GM08714 (cell line): ENCODE measurements around the gene NUDT17.

Experiments
- H3K4me3 ChIP-seq: fragments of 200-500 bp; sonication (Bioruptor generic); 2 replicates; pipeline ENCODE4 v1.5.1; 2014; ENCODE audit warnings: mild to moderate bottlenecking, low read length, inconsistent platforms
- ZNF274 ChIP-seq: IDR thresholded peaks from 2 replicates; pipeline ENCODE4 v1.6.1; 2012; ENCODE audit warnings: mild to moderate bottlenecking, low read depth, low read length

NUDT17 gene

DNA sequence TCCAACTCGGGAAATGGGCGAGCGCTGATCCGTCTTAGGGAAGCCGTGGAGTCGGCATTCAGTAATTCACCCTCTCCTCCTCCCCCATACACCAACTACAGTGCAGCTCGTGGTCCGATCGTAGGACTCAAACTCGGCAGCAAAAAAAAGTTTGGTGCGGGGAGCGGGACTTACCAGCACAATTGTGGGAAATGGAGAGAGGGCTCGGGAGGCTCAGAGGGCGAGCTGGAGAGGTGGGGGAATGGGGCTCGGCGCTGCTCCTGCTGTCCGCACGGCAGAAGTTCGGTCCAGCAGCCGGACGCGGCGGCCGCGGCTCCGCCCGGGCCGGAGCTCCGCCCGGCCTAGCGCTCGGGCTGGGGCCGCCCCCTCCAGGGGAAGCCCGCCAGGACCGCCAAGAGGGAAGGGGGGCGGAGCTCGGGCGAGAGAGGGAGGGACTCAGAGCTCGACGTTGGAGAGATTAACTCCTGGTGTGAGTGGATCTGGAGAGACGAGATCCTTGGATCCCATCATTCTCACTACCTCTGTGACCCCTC lies 14.1 kb downstream of the NUDT17 start:
- no peak for TF ChIP-seq ZNF274
- H3K4me3 ChIP-seq, result peak overlapping the region; percentile 80

DNA sequence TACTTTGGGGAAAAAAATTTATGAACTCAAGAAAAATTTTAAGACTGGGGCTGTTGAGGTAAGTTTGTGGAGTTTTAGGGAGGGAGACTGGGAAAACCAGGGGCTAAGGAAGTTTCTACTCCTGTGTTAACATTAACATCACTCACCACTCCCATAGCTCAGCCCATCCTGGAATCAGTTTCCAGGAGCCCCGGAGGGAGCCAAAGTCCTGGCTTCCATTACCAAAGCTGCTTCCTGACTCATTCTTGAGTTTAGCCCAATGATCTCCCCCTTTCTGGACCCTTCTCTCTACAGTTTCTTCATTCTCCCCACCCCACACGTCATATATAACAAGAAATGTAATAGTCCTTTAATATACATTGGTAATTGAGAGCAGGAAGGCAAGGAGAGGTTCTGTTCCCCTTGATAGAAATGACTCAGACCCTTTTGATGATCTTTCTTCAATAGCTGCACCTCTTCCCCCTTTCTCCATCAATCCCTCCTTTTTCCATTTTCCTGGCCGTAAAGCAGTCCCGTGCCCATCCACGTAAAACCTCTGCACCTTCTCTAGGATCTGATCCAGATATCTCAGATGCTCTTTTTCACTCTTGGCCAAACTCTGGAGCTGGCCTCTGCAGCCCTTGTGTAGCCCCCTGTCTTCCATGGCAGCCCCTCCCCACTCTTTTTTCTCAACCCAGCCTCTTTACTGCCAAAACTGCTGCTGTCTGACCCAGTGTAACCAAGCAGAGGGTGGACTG lies 18.0 kb downstream of the NUDT17 start:
- H3K4me3 ChIP-seq, result no peak overlapping the region
- no peak for TF ChIP-seq ZNF274

DNA sequence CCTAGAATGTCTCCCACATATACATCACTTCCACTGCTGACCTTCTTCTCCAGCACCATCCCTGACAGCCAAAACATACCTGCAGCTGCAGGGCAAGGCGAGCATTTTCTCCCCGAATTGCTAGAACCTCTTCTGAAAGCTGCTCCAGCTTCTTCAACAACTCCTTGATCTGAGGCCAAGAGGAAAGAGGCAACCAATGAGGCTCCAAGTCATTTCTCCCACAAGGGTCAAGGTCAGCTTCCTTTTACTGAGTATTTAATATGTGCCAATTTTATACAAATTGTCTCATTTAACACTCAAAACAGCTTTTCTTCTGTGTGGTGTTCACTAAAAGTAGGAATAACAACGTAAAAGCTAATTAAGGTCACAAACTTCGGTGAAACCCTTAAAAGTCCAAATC lies 22.8 kb downstream of the NUDT17 start:
- no peak overlapping the region for H3K4me3 ChIP-seq
- TF ChIP-seq ZNF274, result no peak

DNA sequence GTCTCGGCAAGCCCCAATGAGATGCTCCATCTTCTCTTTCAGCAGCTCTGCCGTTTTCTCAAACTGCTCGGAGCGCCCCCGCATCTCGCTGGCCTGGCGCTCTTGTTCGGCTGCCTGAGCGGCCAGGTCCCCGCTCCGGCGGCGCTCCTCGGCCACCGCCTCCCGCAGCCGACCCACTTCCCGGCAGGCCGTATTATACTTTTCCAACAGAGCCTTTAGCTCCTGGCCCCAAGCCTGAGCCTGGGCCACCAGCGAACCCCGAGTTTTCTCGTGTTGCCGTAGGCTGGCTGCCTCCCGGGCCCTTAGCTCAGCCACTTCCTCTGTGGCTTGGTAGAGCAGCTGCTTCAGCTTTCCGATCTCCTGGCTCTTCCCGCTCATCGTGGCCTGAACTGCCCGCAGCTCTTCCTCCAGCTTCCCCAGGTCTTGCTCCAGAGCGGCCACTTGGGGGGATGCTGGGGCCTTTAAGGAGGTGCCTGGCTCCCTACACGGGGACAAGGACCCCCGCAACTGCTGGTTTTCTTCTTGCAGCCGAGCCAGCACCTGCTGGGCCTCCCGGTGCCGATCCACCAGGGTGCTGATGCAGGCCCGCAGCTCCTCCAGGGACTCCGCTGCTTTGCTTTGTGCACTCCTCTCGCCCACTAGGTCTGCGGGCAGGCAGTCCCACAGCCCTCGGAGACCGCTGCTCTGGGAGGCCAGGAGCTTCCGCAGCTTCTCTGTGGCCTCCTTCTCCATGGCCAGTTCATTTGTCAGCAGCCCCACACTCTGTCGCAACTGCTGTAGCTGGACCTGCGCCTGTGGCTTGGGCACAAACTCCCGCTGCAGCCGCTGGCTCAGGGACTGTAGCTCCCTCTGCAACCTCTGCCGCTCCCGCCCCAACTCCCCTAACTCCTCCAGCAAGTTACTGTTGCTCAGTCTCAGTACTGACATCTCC lies 26.8 kb downstream of the NUDT17 start:
- no peak for TF ChIP-seq ZNF274
- H3K4me3 ChIP-seq, result no peak overlapping the region; the same call in 1 of the 2 replicates

DNA sequence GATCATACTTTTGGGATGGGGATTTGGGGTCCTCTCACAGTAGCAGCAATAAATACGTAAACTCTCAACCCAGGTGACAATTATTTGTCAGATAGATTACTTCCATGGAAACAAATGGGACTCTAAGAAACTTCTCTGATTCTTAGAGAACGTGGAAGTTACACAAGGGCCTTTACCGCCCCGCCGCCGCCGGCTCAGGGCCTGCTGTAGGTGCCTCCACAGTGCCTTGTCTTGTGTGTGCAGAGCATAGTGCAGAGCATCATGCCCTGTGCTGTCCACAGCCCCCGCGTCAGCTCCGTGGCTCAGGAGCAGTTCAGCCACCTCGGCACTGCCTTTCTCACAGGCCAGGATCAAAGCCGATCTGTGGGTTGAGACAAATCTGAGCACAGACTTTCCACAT lies 29.2 kb downstream of the NUDT17 start:
- TF ChIP-seq ZNF274, result no peak
- no peak overlapping the region for H3K4me3 ChIP-seq

DNA sequence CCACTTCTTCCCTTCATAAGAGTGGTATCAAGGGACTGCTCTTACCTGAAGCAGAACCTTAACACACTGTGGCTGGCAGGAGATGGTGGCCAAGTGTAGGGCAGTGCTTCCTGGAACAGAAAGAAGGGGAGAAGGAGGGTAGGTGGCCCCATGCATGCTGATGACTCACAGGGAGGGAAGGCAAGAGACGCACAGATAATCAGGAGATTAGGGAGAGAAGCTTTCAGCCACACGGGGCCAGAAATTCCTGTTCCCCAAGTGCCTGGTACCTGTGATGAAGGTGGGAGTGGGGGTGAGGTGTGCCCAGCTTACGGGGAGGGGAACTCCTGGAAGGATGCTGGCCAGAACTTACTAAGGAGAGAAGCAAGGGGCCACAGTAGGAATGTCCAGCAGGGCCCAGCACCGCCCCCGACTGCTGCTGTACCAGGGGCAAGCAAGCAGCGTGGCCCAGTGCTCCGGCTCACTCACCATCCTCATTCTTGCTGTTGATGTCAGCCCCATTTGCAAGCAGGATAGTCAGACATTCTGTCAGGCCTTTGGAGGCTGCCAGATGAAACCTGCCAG lies 32.6 kb downstream of the NUDT17 start:
- no peak for TF ChIP-seq ZNF274
- no peak overlapping the region for H3K4me3 ChIP-seq

DNA sequence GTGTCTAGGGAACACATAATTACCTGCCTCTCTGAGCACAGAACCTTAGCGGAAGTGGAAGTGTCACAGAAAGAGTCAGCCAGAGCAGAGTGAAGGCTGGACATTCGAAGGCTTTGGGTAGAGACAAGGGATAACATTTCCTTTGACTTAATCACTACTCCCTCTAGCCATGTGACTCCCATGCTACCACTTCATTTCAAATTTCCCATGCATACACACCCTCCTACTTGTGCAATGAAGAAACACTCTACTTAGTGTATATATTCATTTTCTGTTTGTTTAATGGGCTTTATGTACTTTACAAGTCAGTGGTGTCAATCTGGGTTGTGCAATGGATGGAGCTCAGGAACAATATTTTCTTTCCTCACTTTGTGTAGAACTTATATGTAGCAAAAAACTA lies 33.3 kb downstream of the NUDT17 start:
- H3K4me3 ChIP-seq, result no peak overlapping the region
- TF ChIP-seq ZNF274, result no peak

DNA sequence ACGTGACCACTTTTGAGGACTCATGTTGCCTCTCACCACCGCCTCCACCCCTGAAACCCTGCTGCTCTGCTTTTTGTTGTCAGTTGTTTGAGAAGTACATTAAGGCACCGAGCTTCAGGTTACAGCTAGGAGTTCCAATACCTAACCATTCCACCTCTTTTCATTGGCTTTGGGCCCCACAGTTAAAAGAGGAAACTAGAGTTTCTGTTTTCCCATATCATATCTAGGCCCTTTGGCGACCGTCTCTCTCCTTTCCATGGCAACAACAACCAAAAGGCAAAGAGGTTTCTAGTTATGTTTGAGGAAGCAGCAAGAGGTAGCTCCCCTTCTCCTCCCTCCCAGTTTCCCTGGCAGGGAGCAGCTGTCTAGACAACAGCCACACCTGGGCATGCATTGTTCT lies 34.3 kb downstream of the NUDT17 start:
- H3K4me3 ChIP-seq, result no peak overlapping the region
- no peak for TF ChIP-seq ZNF274

DNA sequence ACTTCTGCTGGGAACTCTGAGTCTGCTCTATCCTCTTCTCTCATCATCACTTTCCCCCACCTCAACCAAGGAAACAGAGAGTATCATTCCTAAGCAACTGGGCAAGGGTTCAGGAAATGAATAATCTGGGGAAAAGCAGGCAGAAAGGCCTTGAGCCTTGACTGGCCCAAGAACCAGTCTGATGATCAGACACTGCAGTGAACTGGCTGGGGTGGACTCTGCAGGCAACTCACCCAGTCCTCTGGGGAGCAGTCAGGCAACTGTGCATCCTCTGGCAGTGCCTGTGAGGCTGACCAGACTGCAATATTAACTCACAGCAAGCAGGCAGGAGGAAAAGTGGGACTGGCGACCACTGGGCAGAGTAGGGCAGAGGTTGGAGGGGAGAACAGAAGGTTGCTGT lies 39.2 kb downstream of the NUDT17 start:
- TF ChIP-seq ZNF274, result no peak
- no peak overlapping the region for H3K4me3 ChIP-seq

DNA sequence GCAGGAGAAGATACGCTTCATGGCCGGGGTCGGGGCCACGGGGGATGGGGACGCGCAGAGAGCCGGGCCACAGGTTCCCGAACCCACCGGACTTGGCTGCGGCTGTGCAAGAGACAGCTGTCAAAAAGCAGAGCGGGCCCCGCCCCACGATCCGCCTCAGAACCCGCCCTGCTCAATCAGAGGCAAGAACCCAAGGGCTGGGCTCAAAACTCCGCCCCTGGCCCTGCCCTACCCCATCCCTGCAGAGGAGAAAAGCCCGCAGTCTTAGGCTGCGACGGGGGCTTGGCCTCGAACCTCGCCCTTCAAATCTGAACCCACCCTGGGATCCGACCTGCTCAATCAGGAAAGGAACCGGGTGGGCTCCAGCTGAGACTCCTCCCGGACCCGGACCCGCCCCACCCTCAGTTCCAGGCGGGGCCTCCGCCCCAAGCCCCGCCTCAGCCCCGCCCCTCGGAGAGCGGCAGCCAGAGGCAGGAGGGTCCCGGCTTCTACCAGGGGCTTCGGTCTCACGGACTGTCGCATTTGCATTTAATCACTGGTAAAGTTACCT lies 40.4 kb downstream of the NUDT17 start, which contains the start of gene ANKRD35:
ANKRD35 (minus strand) TSS at position 129 of the 550 bp plus-strand sequence; CDS start at position 21, 108 bp downstream.
- peak within 1 kb of the TSS; percentile 57; the same call in 1 of the 2 replicates for H3K4me3 ChIP-seq
- TF ChIP-seq ZNF274, result no peak

DNA sequence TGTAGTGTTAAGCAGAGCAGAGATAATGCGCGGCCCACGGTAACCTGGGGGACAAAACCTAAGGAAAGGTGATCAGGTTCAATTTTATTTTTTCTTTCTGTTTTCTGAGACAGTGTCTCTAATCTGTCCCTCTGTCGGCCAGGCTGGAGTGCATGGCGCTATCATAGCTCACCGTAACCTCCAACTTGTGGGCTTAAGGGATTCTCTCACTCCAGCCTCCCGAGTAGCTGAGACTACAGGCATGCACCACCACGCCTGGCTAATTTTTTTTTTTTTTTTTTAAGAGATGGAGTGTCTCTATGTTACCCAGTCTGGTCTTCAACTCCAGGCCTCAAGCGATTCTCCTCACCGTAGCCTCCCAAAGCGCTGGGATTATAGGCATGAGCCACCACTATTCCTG lies 41.0 kb downstream of the NUDT17 start:
- no peak overlapping the region; the same call in 1 of the 2 replicates for H3K4me3 ChIP-seq

DNA sequence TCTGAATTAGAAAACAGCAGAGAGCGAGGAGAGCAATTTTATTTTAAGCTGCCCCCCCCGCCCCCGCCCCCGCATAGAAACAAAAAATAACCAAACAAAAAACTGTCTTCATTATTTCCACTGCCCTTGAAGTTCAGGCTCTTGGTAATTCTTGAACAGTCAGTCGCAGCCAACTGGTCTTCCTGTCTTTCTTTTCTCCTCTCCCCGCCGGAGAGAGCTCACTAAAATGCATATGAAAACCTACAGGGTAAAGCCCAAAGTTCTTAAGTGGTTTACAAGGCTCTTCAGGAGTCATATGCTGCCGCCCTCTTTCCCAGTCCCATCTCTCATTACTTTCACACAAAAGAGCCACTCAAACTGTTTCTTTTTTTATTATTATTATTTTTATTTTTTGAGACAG lies 41.4 kb downstream of the NUDT17 start:
- no peak for TF ChIP-seq ZNF274
- H3K4me3 ChIP-seq, result no peak overlapping the region

More for the DNA sequence above, 41.0 kb downstream of the NUDT17 start:
- TF ChIP-seq ZNF274, result no peak

DNA sequence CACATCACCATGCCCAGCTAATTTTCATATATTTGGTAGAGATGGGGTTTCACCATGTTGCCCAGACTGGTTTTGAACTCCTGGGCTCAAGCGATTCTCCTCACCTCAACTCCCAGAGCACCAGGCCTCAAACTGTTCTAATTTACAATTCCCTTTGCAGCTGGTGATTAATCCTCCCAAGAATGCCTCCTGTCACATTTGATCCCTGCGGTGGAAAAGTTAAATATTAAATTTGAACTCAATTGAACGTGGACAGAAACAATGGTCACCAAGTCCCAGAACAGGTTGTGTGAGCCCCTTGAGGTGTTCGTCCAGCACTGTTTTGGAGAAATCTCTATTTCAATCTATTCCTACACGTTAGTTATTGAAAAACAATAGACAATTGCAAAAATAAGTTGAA lies 42.2 kb downstream of the NUDT17 start:
- no peak for TF ChIP-seq ZNF274

DNA sequence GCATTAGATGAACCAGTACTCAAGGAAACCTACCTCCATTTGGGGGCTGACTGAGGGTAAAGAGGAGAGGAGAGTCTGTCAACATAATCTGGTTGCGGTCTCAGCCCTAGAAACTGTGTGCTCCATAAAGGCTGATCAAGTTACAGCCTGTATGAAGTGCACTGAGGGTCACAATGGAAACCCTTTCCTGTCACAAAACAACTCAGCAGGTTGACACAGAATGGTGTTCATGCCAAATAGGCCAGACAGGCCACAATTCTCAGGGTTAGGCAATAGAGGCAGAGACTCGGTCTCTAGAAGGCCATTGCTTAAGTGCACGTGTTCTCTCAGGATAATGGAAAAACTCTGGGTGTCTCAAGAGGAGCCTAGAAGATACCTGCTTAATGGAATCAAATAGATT lies 44.3 kb downstream of the NUDT17 start:
- no peak for TF ChIP-seq ZNF274
- no peak overlapping the region for H3K4me3 ChIP-seq

More for the DNA sequence above, 42.2 kb downstream of the NUDT17 start:
- H3K4me3 ChIP-seq, result no peak overlapping the region
